Activated CD8-positive, alpha-beta memory T cell treated with anti-CD3 and anti-CD28 coated beads for 4 hours (primary cell): ENCODE data around the gene CPLX3.
"Not testable (repeated sequence)": the region's sequence is repeated elsewhere in the genome, so short reads cannot be mapped to it uniquely, and the experiment has no call there.

Experiments
- DNase-seq, 2 donors: peaks; one replicate each; pipeline ENCODE4 v3.0.0-alpha.2; 2020; ENCODE audit warnings: low read depth in 2 of 2

The CPLX3 gene

GRCh38 chr15:74826364-74826819 is at the start of gene CPLX3:
CPLX3 (plus strand) TSS chr15:74826627; CDS start chr15:74826704, 77 bp downstream.
- no peak for DNase-seq

- no peak for DNase-seq
Measured at GRCh38 chr15:74776821-74777768, 49.3 kb upstream of the CPLX3 start.

GRCh38 chr15:74777769-74778598 is 48.4 kb upstream of the CPLX3 start:
- DNase-seq, result no peak

- DNase-seq, result no peak
Measured at GRCh38 chr15:74778599-74778970, 47.8 kb upstream of the CPLX3 start.

GRCh38 chr15:74779162-74779648 is 47.2 kb upstream of the CPLX3 start:
- DNase-seq, result no peak

- no peak for DNase-seq
Measured at GRCh38 chr15:74780523-74781430, 45.6 kb upstream of the CPLX3 start.

- DNase-seq, result no peak
Measured at GRCh38 chr15:74781431-74782258, 44.8 kb upstream of the CPLX3 start, which contains the start of gene CSK. CSK (plus strand) TSS chr15:74782080; CDS start chr15:74798298, 16,218 bp downstream.

GRCh38 chr15:74782259-74783071 is 44.0 kb upstream of the CPLX3 start:
- no peak for DNase-seq

GRCh38 chr15:74783072-74783807 is 43.2 kb upstream of the CPLX3 start:
- no peak for DNase-seq

GRCh38 chr15:74783808-74784175 is 42.6 kb upstream of the CPLX3 start:
- DNase-seq, result no peak

- no peak for DNase-seq
Measured at GRCh38 chr15:74784426-74785193, 41.8 kb upstream of the CPLX3 start.

- DNase-seq, result no peak
Measured at GRCh38 chr15:74785194-74786032, 41.0 kb upstream of the CPLX3 start.

GRCh38 chr15:74786081-74786480 is 40.3 kb upstream of the CPLX3 start:
- not testable (repeated sequence) for DNase-seq

GRCh38 chr15:74786551-74787165 is 39.8 kb upstream of the CPLX3 start:
- no peak for DNase-seq

- DNase-seq, result peak; percentile 79 to 85
Measured at GRCh38 chr15:74787251-74788041, 39.0 kb upstream of the CPLX3 start.
